Measurements from ENCODE around the gene COL23A1.

DNA sequence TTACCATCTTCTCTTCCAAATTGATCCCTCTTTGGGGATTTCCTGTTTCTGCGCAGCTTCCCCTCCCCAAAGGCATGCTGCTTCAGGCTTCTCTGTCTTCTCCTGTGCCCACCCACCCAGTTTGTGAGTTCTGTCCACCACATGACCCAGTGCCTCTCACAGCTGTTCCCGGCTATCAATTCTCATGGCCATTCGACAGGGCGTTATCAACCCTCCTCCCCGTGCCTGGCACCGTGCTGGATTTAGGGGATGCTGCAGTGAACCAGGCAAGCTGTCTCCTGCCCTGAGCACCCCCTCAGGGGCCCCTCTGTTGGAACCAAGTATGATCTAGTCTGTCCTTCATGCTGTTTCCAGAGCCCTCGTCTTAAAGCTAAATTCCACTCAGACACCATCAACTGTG, 38.7 kb downstream of the COL23A1 start:
- TF ChIP-seq, protein P1, sequence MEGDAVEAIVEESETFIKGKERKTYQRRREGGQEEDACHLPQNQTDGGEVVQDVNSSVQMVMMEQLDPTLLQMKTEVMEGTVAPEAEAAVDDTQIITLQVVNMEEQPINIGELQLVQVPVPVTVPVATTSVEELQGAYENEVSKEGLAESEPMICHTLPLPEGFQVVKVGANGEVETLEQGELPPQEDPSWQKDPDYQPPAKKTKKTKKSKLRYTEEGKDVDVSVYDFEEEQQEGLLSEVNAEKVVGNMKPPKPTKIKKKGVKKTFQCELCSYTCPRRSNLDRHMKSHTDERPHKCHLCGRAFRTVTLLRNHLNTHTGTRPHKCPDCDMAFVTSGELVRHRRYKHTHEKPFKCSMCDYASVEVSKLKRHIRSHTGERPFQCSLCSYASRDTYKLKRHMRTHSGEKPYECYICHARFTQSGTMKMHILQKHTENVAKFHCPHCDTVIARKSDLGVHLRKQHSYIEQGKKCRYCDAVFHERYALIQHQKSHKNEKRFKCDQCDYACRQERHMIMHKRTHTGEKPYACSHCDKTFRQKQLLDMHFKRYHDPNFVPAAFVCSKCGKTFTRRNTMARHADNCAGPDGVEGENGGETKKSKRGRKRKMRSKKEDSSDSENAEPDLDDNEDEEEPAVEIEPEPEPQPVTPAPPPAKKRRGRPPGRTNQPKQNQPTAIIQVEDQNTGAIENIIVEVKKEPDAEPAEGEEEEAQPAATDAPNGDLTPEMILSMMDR (conservative IDR thresholded peaks at IDR 0.05; ENCODE audit: low read depth in 2 of 2), result no peak
- TF ChIP-seq POLR2AphosphoS5 (IDR thresholded peaks at IDR 0.05; ENCODE audit: low read depth) (no peak), EZH2phosphoT487 (IDR thresholded peaks at IDR 0.05; ENCODE audit: unreplicated experiment) (no peak), ZNF114 (CRISPR knock-in tag; IDR thresholded peaks at IDR 0.05) (no peak), EZH2 (IDR thresholded peaks at IDR 0.05; ENCODE audit: low read depth, unreplicated experiment) (no peak), JUNB (IDR thresholded peaks at IDR 0.05; ENCODE audit: unreplicated experiment) (no peak), CREB1 (CRISPR knock-in tag; IDR thresholded peaks at IDR 0.05; ENCODE audit: low read depth) (no peak)
- TF ChIP-seq, protein P2, sequence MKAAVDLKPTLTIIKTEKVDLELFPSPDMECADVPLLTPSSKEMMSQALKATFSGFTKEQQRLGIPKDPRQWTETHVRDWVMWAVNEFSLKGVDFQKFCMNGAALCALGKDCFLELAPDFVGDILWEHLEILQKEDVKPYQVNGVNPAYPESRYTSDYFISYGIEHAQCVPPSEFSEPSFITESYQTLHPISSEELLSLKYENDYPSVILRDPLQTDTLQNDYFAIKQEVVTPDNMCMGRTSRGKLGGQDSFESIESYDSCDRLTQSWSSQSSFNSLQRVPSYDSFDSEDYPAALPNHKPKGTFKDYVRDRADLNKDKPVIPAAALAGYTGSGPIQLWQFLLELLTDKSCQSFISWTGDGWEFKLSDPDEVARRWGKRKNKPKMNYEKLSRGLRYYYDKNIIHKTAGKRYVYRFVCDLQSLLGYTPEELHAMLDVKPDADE (IDR thresholded peaks at IDR 0.05), result no peak
- TF ChIP-seq, protein P3, sequence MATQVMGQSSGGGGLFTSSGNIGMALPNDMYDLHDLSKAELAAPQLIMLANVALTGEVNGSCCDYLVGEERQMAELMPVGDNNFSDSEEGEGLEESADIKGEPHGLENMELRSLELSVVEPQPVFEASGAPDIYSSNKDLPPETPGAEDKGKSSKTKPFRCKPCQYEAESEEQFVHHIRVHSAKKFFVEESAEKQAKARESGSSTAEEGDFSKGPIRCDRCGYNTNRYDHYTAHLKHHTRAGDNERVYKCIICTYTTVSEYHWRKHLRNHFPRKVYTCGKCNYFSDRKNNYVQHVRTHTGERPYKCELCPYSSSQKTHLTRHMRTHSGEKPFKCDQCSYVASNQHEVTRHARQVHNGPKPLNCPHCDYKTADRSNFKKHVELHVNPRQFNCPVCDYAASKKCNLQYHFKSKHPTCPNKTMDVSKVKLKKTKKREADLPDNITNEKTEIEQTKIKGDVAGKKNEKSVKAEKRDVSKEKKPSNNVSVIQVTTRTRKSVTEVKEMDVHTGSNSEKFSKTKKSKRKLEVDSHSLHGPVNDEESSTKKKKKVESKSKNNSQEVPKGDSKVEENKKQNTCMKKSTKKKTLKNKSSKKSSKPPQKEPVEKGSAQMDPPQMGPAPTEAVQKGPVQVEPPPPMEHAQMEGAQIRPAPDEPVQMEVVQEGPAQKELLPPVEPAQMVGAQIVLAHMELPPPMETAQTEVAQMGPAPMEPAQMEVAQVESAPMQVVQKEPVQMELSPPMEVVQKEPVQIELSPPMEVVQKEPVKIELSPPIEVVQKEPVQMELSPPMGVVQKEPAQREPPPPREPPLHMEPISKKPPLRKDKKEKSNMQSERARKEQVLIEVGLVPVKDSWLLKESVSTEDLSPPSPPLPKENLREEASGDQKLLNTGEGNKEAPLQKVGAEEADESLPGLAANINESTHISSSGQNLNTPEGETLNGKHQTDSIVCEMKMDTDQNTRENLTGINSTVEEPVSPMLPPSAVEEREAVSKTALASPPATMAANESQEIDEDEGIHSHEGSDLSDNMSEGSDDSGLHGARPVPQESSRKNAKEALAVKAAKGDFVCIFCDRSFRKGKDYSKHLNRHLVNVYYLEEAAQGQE (IDR thresholded peaks at IDR 0.05; ENCODE audit: unreplicated experiment), result no peak

Data from GM23338 (cell line).